ENCODE results near the gene OVAAL.

- TF ChIP-seq SP1 (IDR thresholded peaks at IDR 0.05) = no peak
- TF ChIP-seq CTCF (IDR thresholded peaks at IDR 0.05; ENCODE audit: low read depth, low read length, missing input control) = no peak
- TF ChIP-seq RAD21 (IDR thresholded peaks at IDR 0.05) = no peak
- no peak for TF ChIP-seq TAF1 (conservative IDR thresholded peaks at IDR 0.05)
- no peak for TF ChIP-seq HNF4A (conservative IDR thresholded peaks at IDR 0.05)
- TF ChIP-seq FOXA1 (IDR thresholded peaks at IDR 0.05) = no peak
- TF ChIP-seq MAX (IDR thresholded peaks at IDR 0.05) = no peak
- no peak for TF ChIP-seq REST (IDR thresholded peaks at IDR 0.05)
Measured at GRCh38 chr1:180594723-180595122, 36.0 kb downstream of the OVAAL start.
